IMR-90 (cell line): ENCODE results near the gene SAMHD1. TPM values are rescaled to one million over a fixed set of nuclear protein-coding genes. Genes with fewer than 3 reads are reported as not detected.
A peak's percentile ranks its signal among the peaks of the same experiment; 100 is the strongest.

Experiments used
- ATAC-seq: fragments of 200-7000 bp; cut with Tn5 transposase; 2 replicates; pipeline ENCODE4 v1.9.1; 2020; ENCODE audit warnings: low read depth, mild to moderate bottlenecking, moderate library complexity
- BruUV-seq: library from RNA; stranded (reverse); fragments of 400-500 nt; replicated peaks from 2 replicates; lab custom pipeline; 2021; lab: Mats Ljungman, UMichigan
- CTCF ChIA-PET: fragments of 300-600 bp; formaldehyde crosslinking; extraction: SDS; loops from one replicate; lab custom pipeline; 2021; ENCODE audit warnings: antibody characterized with exemption; lab: Yijun Ruan, JAX
- POLR2A ChIA-PET: fragments of 300-600 bp; sonication (Branson Sonifier 250); formaldehyde crosslinking; loops from one replicate; lab custom pipeline; 2022; ENCODE audit warnings: antibody characterized with exemption; ENCODE audit not compliant: unreplicated experiment; lab: Charles Lee
- DNase-seq: peaks from one replicate; pipeline ENCODE4 v3.0.0; 2013
- H2AFZ ChIP-seq: replicated peaks from 2 replicates; pipeline ENCODE3; 2013; ENCODE audit warnings: low read length, mild to moderate bottlenecking; ENCODE audit not compliant: poor library complexity
- H2AK5ac ChIP-seq: 2 replicates; pipeline ENCODE4 v1.6.1; 2013; ENCODE audit warnings: low read depth, low read length, inconsistent platforms
- H2AK9ac ChIP-seq: replicated peaks from 2 replicates; pipeline ENCODE3; 2013; ENCODE audit warnings: mild to moderate bottlenecking, low read depth, low read length, moderate library complexity; ENCODE audit not compliant: poor library complexity
- H2BK120ac ChIP-seq: 2 replicates; pipeline ENCODE4 v1.6.1; 2013; ENCODE audit warnings: low read depth, low read length, inconsistent platforms
- H2BK15ac ChIP-seq: 3 replicates; pipeline ENCODE4 v1.6.1; 2013; ENCODE audit warnings: low read depth, low read length, inconsistent platforms
- H2BK20ac ChIP-seq: 2 replicates; pipeline ENCODE4 v1.6.1; 2013; ENCODE audit warnings: low read depth, mild to moderate bottlenecking, inconsistent platforms, low read length, moderate library complexity
- H2BK5ac ChIP-seq: 2 replicates; pipeline ENCODE4 v1.6.1; 2013; ENCODE audit warnings: mild to moderate bottlenecking, low read depth, low read length, inconsistent platforms; ENCODE audit not compliant: poor library complexity, severe bottlenecking
- H3K14ac ChIP-seq: replicated peaks from 2 replicates; pipeline ENCODE4 v1.6.1; 2013; ENCODE audit warnings: low read depth, low read length, inconsistent platforms
- H3K18ac ChIP-seq: 2 replicates; pipeline ENCODE4 v1.6.1; 2013; ENCODE audit warnings: low read depth, low read length, control low read depth
- H3K23ac ChIP-seq: 2 replicates; pipeline ENCODE4 v1.6.1; 2013; ENCODE audit warnings: low read depth, low read length, inconsistent platforms
- H3K27ac ChIP-seq: 2 replicates; pipeline ENCODE4 v1.5.1; 2013; ENCODE audit warnings: mild to moderate bottlenecking, control low read depth, low read length; ENCODE audit not compliant: insufficient read depth
- H3K27me3 ChIP-seq: 2 replicates; pipeline ENCODE4 v1.6.1; 2013; ENCODE audit warnings: low read length; ENCODE audit not compliant: control insufficient read depth, insufficient read depth
- H3K36me3 ChIP-seq: 2 replicates; pipeline ENCODE4 v1.6.1; 2013; ENCODE audit warnings: low read length, mixed read lengths; ENCODE audit not compliant: control insufficient read depth, insufficient read depth
- H3K4ac ChIP-seq: 2 replicates; pipeline ENCODE4 v1.6.1; 2013; ENCODE audit warnings: low read depth, low read length, inconsistent platforms
- H3K4me1 ChIP-seq: 2 replicates; pipeline ENCODE4 v1.6.1; 2013; ENCODE audit warnings: low read length, mixed read lengths; ENCODE audit not compliant: control insufficient read depth, insufficient read depth
- H3K4me2 ChIP-seq: 2 replicates; pipeline ENCODE4 v1.6.1; 2013; ENCODE audit warnings: low read depth, mild to moderate bottlenecking, control low read depth, low read length, moderate library complexity
- H3K4me3 ChIP-seq: 2 replicates; pipeline ENCODE4 v1.5.1; 2013; ENCODE audit warnings: low read depth, mild to moderate bottlenecking, control low read depth, low read length, moderate library complexity; ENCODE audit not compliant: insufficient read depth
- H3K56ac ChIP-seq: 2 replicates; pipeline ENCODE4 v1.6.1; 2013; ENCODE audit warnings: low read length, inconsistent platforms; ENCODE audit not compliant: insufficient read depth; ENCODE audit errors: extremely low read depth
- H3K79me1 ChIP-seq, 2 experiments: 2 replicates each; pipeline ENCODE4 v1.6.1; 2013; ENCODE audit warnings: low read length in 2 of 2, inconsistent platforms in 1 of 2, low read depth in 1 of 2
- H3K9ac ChIP-seq: 2 replicates; pipeline ENCODE4 v1.6.1; 2013; ENCODE audit warnings: low read depth, low read length, control low read depth
- H3K9me1 ChIP-seq: 2 replicates; pipeline ENCODE4 v1.6.1; 2013; ENCODE audit warnings: low read length, inconsistent platforms; ENCODE audit not compliant: insufficient read depth
- H3K9me3 ChIP-seq: 2 replicates; pipeline ENCODE4 v1.6.1; 2013; ENCODE audit warnings: low read length; ENCODE audit not compliant: control insufficient read depth, insufficient read depth
- H4K20me1 ChIP-seq: 2 replicates; pipeline ENCODE4 v1.6.1; 2013; ENCODE audit warnings: low read length, inconsistent platforms; ENCODE audit not compliant: insufficient read depth
- H4K5ac ChIP-seq: 2 replicates; pipeline ENCODE4 v1.6.1; 2013; ENCODE audit warnings: mild to moderate bottlenecking, low read depth, low read length, control low read depth
- H4K8ac ChIP-seq, 2 experiments: 2 replicates each; pipeline ENCODE4 v1.6.1; 2013; ENCODE audit warnings: low read depth in 2 of 2, low read length in 2 of 2, control low read depth in 1 of 2, inconsistent platforms in 1 of 2
- H4K91ac ChIP-seq: 2 replicates; pipeline ENCODE4 v1.6.1; 2013; ENCODE audit warnings: low read depth, low read length, inconsistent platforms; ENCODE audit not compliant: insufficient read depth
- BHLHE40 ChIP-seq: fragments of 150-350 bp; IDR thresholded peaks from 2 replicates; pipeline ENCODE4 v1.6.1; 2016; ENCODE audit warnings: mild to moderate bottlenecking, low read depth, low read length
- CEBPB ChIP-seq: IDR thresholded peaks from 2 replicates; pipeline ENCODE4 v1.6.1; 2012; ENCODE audit warnings: low read depth, low read length, improper control_type of control experiment
- CTCF ChIP-seq: conservative IDR thresholded peaks from 2 replicates; pipeline ENCODE4 v1.5.1; 2012; ENCODE audit warnings: mild to moderate bottlenecking, low read depth, low read length, improper control_type of control experiment
- ELK1 ChIP-seq: fragments of 150-350 bp; IDR thresholded peaks from 2 replicates; pipeline ENCODE4 v1.6.1; 2016; ENCODE audit warnings: low read depth, mild to moderate bottlenecking, low read length, moderate library complexity, borderline replicate concordance
- FOS ChIP-seq: fragments of 150-350 bp; IDR thresholded peaks from 2 replicates; pipeline ENCODE4 v1.6.1; 2016; ENCODE audit warnings: low read depth, low read length
- MAFK ChIP-seq: IDR thresholded peaks from 2 replicates; pipeline ENCODE4 v1.6.1; 2012; ENCODE audit warnings: low read depth, low read length, improper control_type of control experiment
- MAZ ChIP-seq: IDR thresholded peaks from 2 replicates; pipeline ENCODE4 v1.6.1; 2012; ENCODE audit warnings: low read depth, mild to moderate bottlenecking, low read length, improper control_type of control experiment, moderate library complexity, borderline replicate concordance
- NFE2L2 ChIP-seq: fragments of 150-350 bp; IDR thresholded peaks from 2 replicates; pipeline ENCODE4 v1.6.1; 2016; ENCODE audit warnings: low read depth, mild to moderate bottlenecking, low read length
- RAD21 ChIP-seq: IDR thresholded peaks from 2 replicates; pipeline ENCODE4 v1.6.1; 2012; ENCODE audit warnings: low read length, improper control_type of control experiment
- RFX5 ChIP-seq: IDR thresholded peaks from 2 replicates; pipeline ENCODE4 v1.8.0; 2012; ENCODE audit warnings: low read depth, mild to moderate bottlenecking, low read length, moderate library complexity
- SMC3 ChIP-seq: fragments of 150-350 bp; IDR thresholded peaks from 2 replicates; pipeline ENCODE4 v1.6.1; 2016; ENCODE audit warnings: low read depth, mild to moderate bottlenecking, antibody characterized with exemption, low read length, moderate library complexity
- USF2 ChIP-seq: fragments of 150-350 bp; IDR thresholded peaks from 2 replicates; pipeline ENCODE4 v1.6.1; 2017; ENCODE audit warnings: mild to moderate bottlenecking, antibody characterized with exemption, low read length, low read depth
- WGBS, 2 experiments: methylation state at CpG; one replicate each; pipeline versions ENCODE4 v1.1.5 to v1.1.7; 2013; ENCODE audit warnings: missing lambda C conversion rate in 2 of 2; ENCODE audit not compliant: insufficient read length in 1 of 2; ENCODE audit errors: extremely low coverage in 2 of 2; 5-methylcytosine and 5-hydroxymethylcytosine counted together
- dilution Hi-C: fragments of 300-500 bp; cut with HindIII; formaldehyde crosslinking; loops from one replicate; pipeline ENCODE4 v1.14.3; 2018; ENCODE audit warnings: low sequenced_read_pairs; ENCODE audit not compliant: unreplicated experiment
- in situ Hi-C: fragments of 300-500 bp; cut with MboI; formaldehyde crosslinking; loops from 3 replicates; pipeline ENCODE4 v1.14.3; 2019; ENCODE audit warnings: low sequenced_read_pairs, inconsistent platforms, mixed read lengths
- intact Hi-C: fragments of 100-400 bp; cut with micrococcal nuclease; formaldehyde crosslinking; loops from 2 replicates; pipeline ENCODE4 v1.10.0; 2022
- polyA plus RNA-seq, 3 experiments: library from polyadenylated mRNA; depleted of rRNA; stranded (reverse); fragments of >200 nt; gene quantifications; 2 replicates each; pipeline ENCODE4 v1.2.3, GENCODE V29; 2012; ENCODE audit warnings: low replicate concordance in 1 of 3
- total RNA-seq: library from RNA; depleted of rRNA; stranded (reverse); fragments of >200 nt; gene quantifications from 2 replicates; pipeline ENCODE4 v1.2.3, GENCODE V29; 2012

Gene SAMHD1
- total and polyA plus RNA-seq, 2 of the 4 experiments (the other 2 are of a cell fraction), result 6.3 to 14.9 TPM

GRCh38 chr20:36920334-36920730 is 31.2 kb downstream of the SAMHD1 start (continued):
- TF ChIP-seq RFX5 (no peak), MAZ (no peak), BHLHE40 (no peak), CEBPB (no peak)

GRCh38 chr20:36919715-36920333 is 31.7 kb downstream of the SAMHD1 start:
- H3K9me3 ChIP-seq, result no peaks in the 10 kb centered on the region
- no peak overlapping the region for H2AK5ac ChIP-seq
- no peaks in the 10 kb centered on the region for H3K79me1 ChIP-seq
- no peak overlapping the region for H3K4me3 ChIP-seq
- no peak overlapping the region for H3K9ac ChIP-seq
- no peaks in the 10 kb centered on the region for H3K4me1 ChIP-seq
- no peaks in the 10 kb centered on the region for H4K20me1 ChIP-seq
- H3K18ac ChIP-seq, result no peak overlapping the region
- H3K4ac ChIP-seq, result no peak overlapping the region
- H3K27ac ChIP-seq, result no peak overlapping the region
- DNase-seq (peak; percentile 74), ATAC-seq (peak; percentile 92)
- no peak overlapping the region for H2AK9ac ChIP-seq
- POLR2A ChIA-PET, result interaction anchor here (0.7 kb wide), 1 partner anchor 79 kb away, joined by 3 read pairs; no protein-coding TSS in a partner anchor
- no peak overlapping the region for H4K5ac ChIP-seq
- no TSS peak for BruUV-seq
- no peak overlapping the region for H3K23ac ChIP-seq
- H3K4me2 ChIP-seq, result no peak overlapping the region
- CTCF ChIA-PET, result interaction anchor here (0.6 to 1.0 kb wide), 4 partner anchors 11 to 436 kb away, joined by 3 to 6 read pairs (median 4); no protein-coding TSS in a partner anchor
- H2BK20ac ChIP-seq, result no peak overlapping the region
- no peak overlapping the region for H2AFZ ChIP-seq
- intact Hi-C loops (no loop called here), dilution Hi-C loops (no loop called here), in situ Hi-C loops (loop anchor here (25.0 kb wide), 1 partner anchor 708 kb away; no protein-coding TSS in a partner anchor)
- H3K56ac ChIP-seq, result no peak overlapping the region
- no peaks in the 10 kb centered on the region for H3K27me3 ChIP-seq
- H3K36me3 ChIP-seq, result 0 out of 2 replicates have a peak, but pooled peaks cover 1% of the 10 kb centered on the region
- WGBS, 2 experiments, result no CpG with 5 or more reads among the region's 2 CpGs
- no peak overlapping the region for H4K91ac ChIP-seq
- H2BK120ac ChIP-seq, result no peak overlapping the region
- H4K8ac ChIP-seq, result no peak overlapping the region
- no peak overlapping the region for H2BK5ac ChIP-seq
- no peak overlapping the region for H2BK15ac ChIP-seq
- no peak overlapping the region for H3K14ac ChIP-seq
- H3K9me1 ChIP-seq, result no peaks in the 10 kb centered on the region
- peak; percentile 56; the same call in 1 of the 2 replicates for TF ChIP-seq USF2
- peak; percentile 88 for TF ChIP-seq BHLHE40
- no peak for TF ChIP-seq NFE2L2
- peak; percentile 90 for TF ChIP-seq CTCF
- no peak for TF ChIP-seq MAFK
- TF ChIP-seq SMC3, result peak; percentile 77
- TF ChIP-seq FOS, result no peak
- TF ChIP-seq CEBPB, result no peak
- TF ChIP-seq ELK1, result no peak
- peak; percentile 80 for TF ChIP-seq RAD21
- no peak for TF ChIP-seq RFX5
- TF ChIP-seq MAZ, result no peak
